ENCODE data around the gene IBSP. TPM values are rescaled to one million over a fixed set of nuclear protein-coding genes. Genes with fewer than 3 reads are reported as not detected.

The IBSP gene
- total and polyA plus RNA-seq, 7 donors = not detected

DNA sequence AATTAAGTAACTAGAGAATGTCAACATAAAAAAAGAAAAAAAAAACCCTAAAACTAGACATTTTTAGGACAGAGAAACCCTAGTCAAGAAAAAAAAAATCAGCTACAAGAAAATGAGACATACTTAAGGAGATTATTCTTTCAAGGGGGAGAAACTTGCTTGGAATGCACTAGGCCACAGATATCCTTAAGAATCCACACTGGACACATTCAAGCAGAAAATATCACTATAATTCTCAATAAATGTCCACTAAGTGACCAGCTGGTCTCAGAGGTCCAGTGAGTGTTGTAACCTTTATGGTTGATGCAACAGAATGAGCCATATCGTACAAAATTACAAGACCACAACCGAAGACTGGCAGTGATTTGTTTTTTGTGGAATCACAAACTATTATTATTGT lies 15.6 kb upstream of the IBSP start:
- no peak for DNase-seq
- whole genome bisulfite sequencing, 2 donors = 90 to 91% methylated on average over 2 of the region's 2 CpGs
- no peaks in the 10 kb centered on the region for H3K9me3 ChIP-seq
- H3K27ac ChIP-seq = no peak overlapping the region
- TF ChIP-seq POLR2A (IDR thresholded peaks at IDR 0.05) (no peak), EP300 (IDR thresholded peaks at IDR 0.05) (no peak), POLR2AphosphoS5 (IDR thresholded peaks at IDR 0.05) (no peak)
- TF ChIP-seq, protein P1, sequence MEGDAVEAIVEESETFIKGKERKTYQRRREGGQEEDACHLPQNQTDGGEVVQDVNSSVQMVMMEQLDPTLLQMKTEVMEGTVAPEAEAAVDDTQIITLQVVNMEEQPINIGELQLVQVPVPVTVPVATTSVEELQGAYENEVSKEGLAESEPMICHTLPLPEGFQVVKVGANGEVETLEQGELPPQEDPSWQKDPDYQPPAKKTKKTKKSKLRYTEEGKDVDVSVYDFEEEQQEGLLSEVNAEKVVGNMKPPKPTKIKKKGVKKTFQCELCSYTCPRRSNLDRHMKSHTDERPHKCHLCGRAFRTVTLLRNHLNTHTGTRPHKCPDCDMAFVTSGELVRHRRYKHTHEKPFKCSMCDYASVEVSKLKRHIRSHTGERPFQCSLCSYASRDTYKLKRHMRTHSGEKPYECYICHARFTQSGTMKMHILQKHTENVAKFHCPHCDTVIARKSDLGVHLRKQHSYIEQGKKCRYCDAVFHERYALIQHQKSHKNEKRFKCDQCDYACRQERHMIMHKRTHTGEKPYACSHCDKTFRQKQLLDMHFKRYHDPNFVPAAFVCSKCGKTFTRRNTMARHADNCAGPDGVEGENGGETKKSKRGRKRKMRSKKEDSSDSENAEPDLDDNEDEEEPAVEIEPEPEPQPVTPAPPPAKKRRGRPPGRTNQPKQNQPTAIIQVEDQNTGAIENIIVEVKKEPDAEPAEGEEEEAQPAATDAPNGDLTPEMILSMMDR (IDR thresholded peaks at IDR 0.05) = no peak
- H3K4me3 ChIP-seq = no peak overlapping the region
- H3K27me3 ChIP-seq = no peaks in the 10 kb centered on the region
- no peaks in the 10 kb centered on the region for H3K4me1 ChIP-seq
- no peaks in the 10 kb centered on the region for H3K36me3 ChIP-seq
- intact Hi-C loops (cut with DNase I) = no loop called here

DNA sequence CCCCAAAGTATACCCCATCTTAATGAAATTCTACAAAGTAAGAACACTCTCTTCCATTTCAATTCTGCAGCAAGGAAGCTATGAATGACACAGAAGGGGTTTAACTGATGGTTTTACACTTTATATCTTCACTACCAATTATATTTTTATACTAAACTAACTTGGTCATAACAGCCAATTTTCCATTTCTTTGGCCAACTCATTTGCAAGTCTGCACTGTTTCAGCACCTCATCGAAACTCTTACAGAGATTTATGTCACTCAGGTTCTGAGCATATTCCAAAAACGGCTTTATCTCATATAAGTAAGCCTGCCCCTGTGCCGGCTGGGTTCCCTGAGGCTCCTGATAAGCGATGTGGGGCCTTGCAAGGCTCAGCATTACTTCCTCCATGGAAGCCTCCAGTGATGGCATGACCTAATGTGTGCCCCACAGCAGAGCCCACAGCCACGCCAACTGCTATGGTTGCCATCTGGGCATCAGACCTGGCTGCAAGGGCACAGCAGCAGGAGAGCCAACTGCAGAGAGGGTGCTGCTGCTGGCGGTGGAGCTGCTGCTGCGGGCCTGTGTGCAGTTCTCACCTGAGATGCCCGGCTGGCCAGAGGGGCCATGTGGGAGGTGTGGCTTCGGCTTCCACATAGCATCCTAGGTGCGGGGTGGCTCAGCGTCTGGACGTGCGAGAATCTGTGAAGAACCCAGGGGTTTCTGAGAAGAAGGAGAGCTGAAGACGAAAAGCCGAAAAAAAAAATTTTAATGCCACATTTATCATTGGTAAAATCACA lies 13.4 kb upstream of the IBSP start:
- no peak overlapping the region for H3K27ac ChIP-seq
- DNase-seq = no peak
- no peaks in the 10 kb centered on the region for H3K4me1 ChIP-seq
- no peak overlapping the region for H3K4me3 ChIP-seq
- 86 to 87% methylated on average over 15 of the region's 15 CpGs for WGBS, 2 donors
- no peaks in the 10 kb centered on the region for H3K36me3 ChIP-seq
- H3K9me3 ChIP-seq = no peaks in the 10 kb centered on the region
- intact Hi-C loops (cut with DNase I) = no loop called here
- TF ChIP-seq, protein P1 (IDR thresholded peaks at IDR 0.05) = no peak
- TF ChIP-seq POLR2A (IDR thresholded peaks at IDR 0.05) = no peak
- no peak for TF ChIP-seq POLR2AphosphoS5 (IDR thresholded peaks at IDR 0.05)
- TF ChIP-seq EP300 (IDR thresholded peaks at IDR 0.05) = no peak
- H3K27me3 ChIP-seq = no peaks in the 10 kb centered on the region

DNA sequence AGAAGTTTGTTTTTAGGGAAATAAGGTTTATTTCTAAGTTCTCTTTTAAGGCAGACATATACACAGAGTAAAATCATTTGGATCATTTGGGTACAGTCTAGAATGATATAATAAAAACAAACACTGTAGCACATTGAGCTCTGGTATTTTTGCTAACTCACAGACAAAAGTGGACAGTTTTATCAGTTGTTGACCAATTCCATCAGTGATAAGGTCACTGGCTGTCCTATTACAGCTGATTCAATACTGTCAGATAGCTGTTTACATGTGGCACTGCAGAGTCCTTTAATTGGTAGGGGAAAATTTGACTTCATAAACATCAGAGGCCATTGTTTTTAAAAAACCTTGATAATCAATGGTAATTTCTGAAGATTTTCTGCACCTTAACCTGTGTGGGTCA lies 3.5 kb downstream of the IBSP start:
- no peaks in the 10 kb centered on the region for H3K36me3 ChIP-seq
- H3K9me3 ChIP-seq = no peaks in the 10 kb centered on the region
- H3K27ac ChIP-seq = no peak overlapping the region
- no peaks in the 10 kb centered on the region for H3K4me1 ChIP-seq
- H3K27me3 ChIP-seq = no peaks in the 10 kb centered on the region
- no peak for TF ChIP-seq EP300 (IDR thresholded peaks at IDR 0.05)
- TF ChIP-seq POLR2A (IDR thresholded peaks at IDR 0.05) = no peak
- TF ChIP-seq POLR2AphosphoS5 (IDR thresholded peaks at IDR 0.05) = no peak
- TF ChIP-seq, protein P1 (IDR thresholded peaks at IDR 0.05) = no peak
- intact Hi-C loops (cut with DNase I) = no loop called here
- DNase-seq = no peak
- H3K4me3 ChIP-seq = no peak overlapping the region

DNA sequence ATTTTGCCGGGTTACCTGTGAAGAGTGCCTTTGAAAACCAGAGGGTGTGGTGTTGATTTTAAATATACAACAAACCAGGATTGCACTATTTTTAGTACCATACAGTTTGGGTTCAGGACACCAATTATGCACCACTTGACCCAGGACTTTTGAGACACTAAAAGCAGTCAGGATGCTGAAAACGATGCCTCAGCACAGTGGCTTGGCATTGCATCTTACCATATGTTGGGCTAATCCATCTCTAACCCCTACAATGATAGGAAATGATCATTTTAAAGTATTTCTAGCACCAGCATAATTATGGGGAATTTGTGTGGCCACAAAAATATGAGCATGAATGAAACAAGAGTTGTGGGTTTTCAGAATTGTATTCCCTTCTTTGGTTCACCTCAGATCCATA lies 4.1 kb downstream of the IBSP start:
- Histone ChIP-seq H3K36me3 (no peaks in the 10 kb centered on the region), H3K4me3 (no peak overlapping the region), H3K9me3 (no peaks in the 10 kb centered on the region), H3K4me1 (no peaks in the 10 kb centered on the region), H3K27me3 (no peaks in the 10 kb centered on the region), H3K27ac (no peak overlapping the region)
- no peak for DNase-seq
- WGBS, 2 donors = 51 to 81% methylated on average over 2 of the region's 2 CpGs
- TF ChIP-seq EP300 (IDR thresholded peaks at IDR 0.05) (no peak), POLR2A (IDR thresholded peaks at IDR 0.05) (no peak), POLR2AphosphoS5 (IDR thresholded peaks at IDR 0.05) (no peak)
- TF ChIP-seq, protein P1 (IDR thresholded peaks at IDR 0.05) = no peak
- intact Hi-C loops (cut with DNase I) = no loop called here

DNA sequence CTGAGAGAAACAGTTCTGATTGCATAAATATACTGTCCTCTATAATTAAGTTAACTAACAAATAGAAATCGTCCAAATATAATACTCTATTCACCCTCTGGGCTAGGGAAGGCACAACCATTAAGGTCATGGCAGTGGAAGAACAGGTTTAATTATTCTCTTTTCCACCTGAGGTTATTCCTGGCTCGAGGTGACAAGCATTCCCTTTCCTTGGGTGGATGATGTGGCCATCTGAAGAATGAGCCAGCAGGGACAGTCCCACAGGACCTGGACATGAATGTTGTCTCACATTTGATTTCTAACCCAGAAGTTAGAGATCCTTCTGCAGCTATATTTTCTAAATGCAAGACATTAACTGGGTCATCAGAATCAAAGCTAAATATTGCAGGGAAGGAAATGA lies 5.5 kb downstream of the IBSP start:
- Histone ChIP-seq H3K4me1 (no peaks in the 10 kb centered on the region), H3K27me3 (no peaks in the 10 kb centered on the region), H3K36me3 (no peaks in the 10 kb centered on the region), H3K9me3 (no peaks in the 10 kb centered on the region), H3K27ac (no peak overlapping the region), H3K4me3 (no peak overlapping the region)
- intact Hi-C loops (cut with DNase I) = no loop called here
- TF ChIP-seq POLR2AphosphoS5 (IDR thresholded peaks at IDR 0.05) = no peak
- TF ChIP-seq, protein P1 (IDR thresholded peaks at IDR 0.05) = no peak
- no peak for TF ChIP-seq POLR2A (IDR thresholded peaks at IDR 0.05)
- TF ChIP-seq EP300 (IDR thresholded peaks at IDR 0.05) = no peak
- no peak for DNase-seq
- WGBS, 2 donors = 30 to 61% methylated on average over 2 of the region's 2 CpGs

Data from sigmoid colon (tissue), 7 donors.